Transverse colon (tissue), 4 donors: ENCODE data around the gene SMYD5.

Experiments used
- EP300 ChIP-seq: sonication (generic); formaldehyde crosslinking; IDR thresholded peaks from one replicate; pipeline ENCODE4 v1.6.1; 2017; ENCODE audit warnings: antibody characterized with exemption, low read depth
- POLR2A ChIP-seq: fragments of 450-650 bp; IDR thresholded peaks from one replicate; pipeline ENCODE4 v1.6.1; 2016; ENCODE audit warnings: antibody characterized with exemption, mild to moderate bottlenecking, moderate library complexity
- POLR2AphosphoS5 ChIP-seq, 3 donors: sonication (generic); formaldehyde crosslinking; IDR thresholded peaks; one replicate each; pipeline ENCODE4 v1.6.1; 2016; ENCODE audit warnings: antibody characterized with exemption in 3 of 3
- TF ChIP-seq, protein P1 (sequence below), 5 experiments: fragments of 200-600 bp in 3 of 5; fragments of 450-650 bp in 2 of 5; sonication (generic) in 3 of 5; IDR thresholded peaks; 1 replicate in 2 of 5; 2 replicates in 3 of 5; pipeline ENCODE4 v1.5.1; 2016 to 2017; ENCODE audit warnings: antibody characterized with exemption in 5 of 5, inconsistent platforms in 3 of 5, mild to moderate bottlenecking in 2 of 5, moderate library complexity in 1 of 5

- TF ChIP-seq, protein P1, sequence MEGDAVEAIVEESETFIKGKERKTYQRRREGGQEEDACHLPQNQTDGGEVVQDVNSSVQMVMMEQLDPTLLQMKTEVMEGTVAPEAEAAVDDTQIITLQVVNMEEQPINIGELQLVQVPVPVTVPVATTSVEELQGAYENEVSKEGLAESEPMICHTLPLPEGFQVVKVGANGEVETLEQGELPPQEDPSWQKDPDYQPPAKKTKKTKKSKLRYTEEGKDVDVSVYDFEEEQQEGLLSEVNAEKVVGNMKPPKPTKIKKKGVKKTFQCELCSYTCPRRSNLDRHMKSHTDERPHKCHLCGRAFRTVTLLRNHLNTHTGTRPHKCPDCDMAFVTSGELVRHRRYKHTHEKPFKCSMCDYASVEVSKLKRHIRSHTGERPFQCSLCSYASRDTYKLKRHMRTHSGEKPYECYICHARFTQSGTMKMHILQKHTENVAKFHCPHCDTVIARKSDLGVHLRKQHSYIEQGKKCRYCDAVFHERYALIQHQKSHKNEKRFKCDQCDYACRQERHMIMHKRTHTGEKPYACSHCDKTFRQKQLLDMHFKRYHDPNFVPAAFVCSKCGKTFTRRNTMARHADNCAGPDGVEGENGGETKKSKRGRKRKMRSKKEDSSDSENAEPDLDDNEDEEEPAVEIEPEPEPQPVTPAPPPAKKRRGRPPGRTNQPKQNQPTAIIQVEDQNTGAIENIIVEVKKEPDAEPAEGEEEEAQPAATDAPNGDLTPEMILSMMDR (IDR thresholded peaks at IDR 0.05), result no peak
- no peak for TF ChIP-seq POLR2AphosphoS5 (IDR thresholded peaks at IDR 0.05)
- TF ChIP-seq POLR2A, result no peak
- no peak for TF ChIP-seq EP300
Measured at GRCh38 chr2:73259276-73259675, 45.2 kb downstream of the SMYD5 start.
